PC-9 (cell line): ENCODE measurements around the gene KDM5A.

Experiments used
- CTCF ChIP-seq: fragments of 200-600 bp; sonication (generic); conservative IDR thresholded peaks from 2 replicates; pipeline ENCODE4 v1.6.1; 2017; ENCODE audit warnings: mixed run types, antibody characterized with exemption, mild to moderate bottlenecking, moderate library complexity
- EZH2 ChIP-seq: fragments of 200-600 bp; sonication (generic); IDR thresholded peaks from 2 replicates; pipeline ENCODE4 v1.8.0; 2017; ENCODE audit warnings: antibody characterized with exemption, low read depth

DNA sequence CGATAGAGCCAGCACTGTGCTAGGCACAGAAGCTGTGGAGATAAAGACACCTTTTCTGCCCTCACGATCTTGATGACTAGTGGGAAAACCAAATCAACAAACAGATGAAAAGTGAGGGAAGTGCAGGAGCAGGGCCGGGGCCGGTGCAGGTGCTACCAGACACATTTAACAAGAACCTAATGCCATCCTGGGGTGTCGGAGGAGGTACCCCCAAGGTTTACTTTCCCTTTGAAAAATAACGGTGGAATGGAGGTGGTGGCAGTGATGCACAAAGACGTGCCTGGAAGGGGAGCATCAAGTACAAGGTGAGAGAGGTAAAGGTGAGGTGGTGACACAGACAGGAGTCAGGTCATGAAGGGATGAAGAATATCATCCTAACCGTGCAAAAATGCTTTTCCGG lies 148.6 kb downstream of the KDM5A start:
- TF ChIP-seq CTCF (no peak), EZH2 (no peak)
